Measurements from ENCODE around the gene RALGPS2.
"Not testable (repeated sequence)": the region's sequence is repeated elsewhere in the genome, so short reads cannot be mapped to it uniquely, and the experiment has no call there.

Gene RALGPS2

GRCh38 chr1:178776553-178776952, 51.5 kb downstream of the RALGPS2 start:
- DNase-seq (ENCODE audit: extremely low read depth in 1 of 2, low read depth in 1 of 2) = no peak

GRCh38 chr1:178781533-178782330, 56.7 kb downstream of the RALGPS2 start:
- DNase-seq (ENCODE audit: extremely low read depth in 1 of 2, low read depth in 1 of 2) = no peak

- no peak for DNase-seq (ENCODE audit: extremely low read depth in 1 of 2, low read depth in 1 of 2)
Measured at GRCh38 chr1:178784131-178784536, 59.1 kb downstream of the RALGPS2 start.

- DNase-seq (ENCODE audit: extremely low read depth in 1 of 2, low read depth in 1 of 2) = no peak
Measured at GRCh38 chr1:178792394-178792793, 67.3 kb downstream of the RALGPS2 start.

GRCh38 chr1:178796013-178796412, 71.0 kb downstream of the RALGPS2 start:
- DNase-seq (ENCODE audit: extremely low read depth in 1 of 2, low read depth in 1 of 2) = no peak

GRCh38 chr1:178797590-178797989, 72.5 kb downstream of the RALGPS2 start:
- DNase-seq (ENCODE audit: extremely low read depth in 1 of 2, low read depth in 1 of 2) = no peak

GRCh38 chr1:178798232-178798861, 73.3 kb downstream of the RALGPS2 start:
- DNase-seq (ENCODE audit: extremely low read depth in 1 of 2, low read depth in 1 of 2) = no peak

GRCh38 chr1:178802873-178803272, 77.8 kb downstream of the RALGPS2 start:
- DNase-seq (ENCODE audit: extremely low read depth in 1 of 2, low read depth in 1 of 2) = no peak

- no peak for DNase-seq (ENCODE audit: extremely low read depth in 1 of 2, low read depth in 1 of 2)
Measured at GRCh38 chr1:178806665-178807300, 81.7 kb downstream of the RALGPS2 start.

GRCh38 chr1:178808529-178808928, 83.5 kb downstream of the RALGPS2 start:
- DNase-seq (ENCODE audit: extremely low read depth in 1 of 2, low read depth in 1 of 2) = no peak

- DNase-seq (ENCODE audit: extremely low read depth in 1 of 2, low read depth in 1 of 2) = no peak
Measured at GRCh38 chr1:178810585-178810984, 85.5 kb downstream of the RALGPS2 start.

- no peak for DNase-seq (ENCODE audit: extremely low read depth in 1 of 2, low read depth in 1 of 2)
Measured at GRCh38 chr1:178818416-178818815, 93.4 kb downstream of the RALGPS2 start.

- DNase-seq (ENCODE audit: extremely low read depth in 1 of 2, low read depth in 1 of 2) = no peak
Measured at GRCh38 chr1:178819123-178819522, 94.1 kb downstream of the RALGPS2 start.

GRCh38 chr1:178821134-178821866, 96.3 kb downstream of the RALGPS2 start:
- DNase-seq (ENCODE audit: extremely low read depth in 1 of 2, low read depth in 1 of 2) = no peak

- no peak for DNase-seq (ENCODE audit: extremely low read depth in 1 of 2, low read depth in 1 of 2)
Measured at GRCh38 chr1:178825167-178825566, 100.1 kb downstream of the RALGPS2 start.

- no peak for DNase-seq (ENCODE audit: extremely low read depth in 1 of 2, low read depth in 1 of 2)
Measured at GRCh38 chr1:178844436-178844835, 119.4 kb downstream of the RALGPS2 start.

- no peak for DNase-seq (ENCODE audit: extremely low read depth in 1 of 2, low read depth in 1 of 2)
Measured at GRCh38 chr1:178846306-178846705, 121.3 kb downstream of the RALGPS2 start.

GRCh38 chr1:178847396-178847849, 122.4 kb downstream of the RALGPS2 start:
- no peak for DNase-seq (ENCODE audit: extremely low read depth in 1 of 2, low read depth in 1 of 2)

GRCh38 chr1:178847919-178848318, 122.9 kb downstream of the RALGPS2 start:
- DNase-seq (ENCODE audit: extremely low read depth in 1 of 2, low read depth in 1 of 2) = not testable (repeated sequence)

- DNase-seq (ENCODE audit: extremely low read depth in 1 of 2, low read depth in 1 of 2) = no peak
Measured at GRCh38 chr1:178849918-178850317, 124.9 kb downstream of the RALGPS2 start.

- DNase-seq (ENCODE audit: extremely low read depth in 1 of 2, low read depth in 1 of 2) = no peak
Measured at GRCh38 chr1:178857126-178857525, 132.1 kb downstream of the RALGPS2 start.
